GM13976 (cell line): ENCODE data around the gene BCAS3.

Source experiments
- DNase-seq: peaks from one replicate; pipeline ENCODE4 v3.0.0; 2012; ENCODE audit warnings: low spot score
- in situ Hi-C: fragments of 300-500 bp; cut with MboI; formaldehyde crosslinking; loops from one replicate; pipeline ENCODE4 v1.12.0; 2022; ENCODE audit warnings: low sequenced_read_pairs, mixed read lengths, inconsistent platforms; ENCODE audit not compliant: unreplicated experiment
- TF ChIP-seq, protein P1 (sequence below): IDR thresholded peaks from 2 replicates; pipeline ENCODE4 v1.5.1; 2012; ENCODE audit warnings: borderline replicate concordance, mild to moderate bottlenecking; ENCODE audit not compliant: insufficient read depth; ENCODE audit errors: extremely low read depth, missing control alignments, control extremely low read depth

The BCAS3 gene

DNA sequence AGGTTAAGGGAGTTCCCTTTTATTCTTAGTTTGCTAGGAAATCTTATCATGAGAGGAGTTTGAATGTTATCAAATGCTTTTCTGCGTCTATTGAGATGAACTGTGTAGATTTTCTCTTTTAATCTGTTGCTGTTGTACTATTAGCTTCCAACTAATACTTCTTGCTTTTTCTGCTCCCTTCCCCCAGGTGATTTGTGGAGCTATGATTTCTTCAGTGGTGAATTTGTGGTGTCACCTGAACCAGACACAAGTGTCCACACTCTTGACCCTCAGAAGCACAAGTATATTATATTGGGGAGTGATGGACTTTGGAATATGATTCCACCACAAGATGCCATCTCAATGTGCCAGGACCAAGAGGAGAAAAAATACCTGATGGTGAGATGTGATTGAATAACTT, 29.9 kb upstream of the BCAS3 start:
- in situ Hi-C loops, result loop anchor here (25.0 kb wide), 1 partner anchor 510 kb away; the partner anchor contains the start of gene CA4
- DNase-seq, result no peak
- TF ChIP-seq, protein P1, sequence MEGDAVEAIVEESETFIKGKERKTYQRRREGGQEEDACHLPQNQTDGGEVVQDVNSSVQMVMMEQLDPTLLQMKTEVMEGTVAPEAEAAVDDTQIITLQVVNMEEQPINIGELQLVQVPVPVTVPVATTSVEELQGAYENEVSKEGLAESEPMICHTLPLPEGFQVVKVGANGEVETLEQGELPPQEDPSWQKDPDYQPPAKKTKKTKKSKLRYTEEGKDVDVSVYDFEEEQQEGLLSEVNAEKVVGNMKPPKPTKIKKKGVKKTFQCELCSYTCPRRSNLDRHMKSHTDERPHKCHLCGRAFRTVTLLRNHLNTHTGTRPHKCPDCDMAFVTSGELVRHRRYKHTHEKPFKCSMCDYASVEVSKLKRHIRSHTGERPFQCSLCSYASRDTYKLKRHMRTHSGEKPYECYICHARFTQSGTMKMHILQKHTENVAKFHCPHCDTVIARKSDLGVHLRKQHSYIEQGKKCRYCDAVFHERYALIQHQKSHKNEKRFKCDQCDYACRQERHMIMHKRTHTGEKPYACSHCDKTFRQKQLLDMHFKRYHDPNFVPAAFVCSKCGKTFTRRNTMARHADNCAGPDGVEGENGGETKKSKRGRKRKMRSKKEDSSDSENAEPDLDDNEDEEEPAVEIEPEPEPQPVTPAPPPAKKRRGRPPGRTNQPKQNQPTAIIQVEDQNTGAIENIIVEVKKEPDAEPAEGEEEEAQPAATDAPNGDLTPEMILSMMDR, result no peak

DNA sequence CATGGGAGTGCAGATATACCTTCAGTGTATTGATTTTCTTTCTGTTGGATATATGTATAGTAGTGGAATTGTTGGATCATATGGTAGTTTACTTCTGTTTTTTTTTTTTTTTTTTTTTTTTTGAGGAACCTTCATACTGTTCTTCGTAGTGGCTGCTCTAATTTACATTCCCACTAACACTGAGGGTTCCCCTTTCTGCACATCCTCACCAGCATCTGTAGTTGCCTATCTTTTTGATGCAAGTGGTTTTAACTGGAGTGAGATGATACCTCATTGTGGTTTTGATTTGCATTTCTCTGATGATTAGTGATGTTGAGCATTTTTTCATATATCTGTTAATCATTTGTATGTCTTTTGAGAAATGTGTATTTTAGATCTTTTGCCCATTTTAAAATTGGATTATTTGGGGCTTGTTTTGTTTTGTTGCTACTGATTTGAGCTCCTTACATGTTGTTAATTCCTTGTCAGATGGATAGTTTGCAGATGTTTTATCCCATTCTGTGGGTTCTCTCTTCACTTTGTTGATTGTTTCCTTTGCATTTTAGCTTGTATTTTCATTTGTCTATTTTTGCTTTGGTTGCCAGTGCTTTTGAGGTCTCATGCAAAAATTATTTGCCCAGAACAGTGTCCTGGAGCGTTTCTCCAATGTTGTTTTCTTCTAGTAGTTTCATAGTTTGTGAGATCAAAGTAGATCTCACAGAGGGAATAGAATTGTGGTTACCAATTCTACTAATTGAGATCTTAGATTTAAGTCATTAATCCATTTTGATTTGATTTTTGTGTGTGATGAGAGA, 25.0 kb upstream of the BCAS3 start:
- in situ Hi-C loops, result no loop called here
- TF ChIP-seq, protein P1, result no peak
- no peak for DNase-seq

DNA sequence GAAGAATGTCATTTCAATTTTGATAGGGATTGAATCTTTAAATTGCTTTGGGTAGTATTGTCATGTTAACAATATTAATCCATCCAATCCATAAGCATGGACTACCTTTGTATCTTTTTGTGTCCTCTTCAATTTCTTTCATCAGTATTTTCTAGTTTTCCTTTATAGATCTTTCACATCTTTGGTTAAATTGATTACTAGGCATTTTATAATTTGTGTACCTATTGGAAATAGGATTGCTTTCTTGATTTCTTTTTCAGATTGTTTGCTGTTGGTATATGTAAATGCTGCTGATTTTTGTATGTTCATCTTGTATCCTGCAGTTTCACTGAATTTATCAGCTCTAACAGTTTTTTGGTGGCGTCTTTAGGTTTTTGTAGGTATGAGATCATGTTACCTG, 24.1 kb upstream of the BCAS3 start:
- in situ Hi-C loops, result no loop called here
- no peak for DNase-seq
- TF ChIP-seq, protein P1, result no peak

DNA sequence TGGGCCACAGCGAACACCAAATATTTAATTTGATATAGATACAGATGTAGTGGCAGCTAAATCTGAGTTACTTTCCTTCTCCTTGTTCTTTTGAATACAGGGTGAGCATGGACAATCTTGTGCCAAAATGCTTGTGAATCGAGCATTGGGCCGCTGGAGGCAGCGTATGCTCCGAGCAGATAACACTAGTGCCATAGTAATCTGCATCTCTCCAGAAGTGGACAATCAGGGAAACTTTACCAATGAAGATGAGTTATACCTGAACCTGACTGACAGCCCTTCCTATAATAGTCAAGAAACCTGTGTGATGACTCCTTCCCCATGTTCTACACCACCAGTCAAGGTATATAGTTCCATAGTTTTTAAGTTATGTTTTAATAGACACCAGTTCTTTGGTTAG, 21.2 kb upstream of the BCAS3 start:
- TF ChIP-seq, protein P1, result no peak
- no peak for DNase-seq
- in situ Hi-C loops, result no loop called here

DNA sequence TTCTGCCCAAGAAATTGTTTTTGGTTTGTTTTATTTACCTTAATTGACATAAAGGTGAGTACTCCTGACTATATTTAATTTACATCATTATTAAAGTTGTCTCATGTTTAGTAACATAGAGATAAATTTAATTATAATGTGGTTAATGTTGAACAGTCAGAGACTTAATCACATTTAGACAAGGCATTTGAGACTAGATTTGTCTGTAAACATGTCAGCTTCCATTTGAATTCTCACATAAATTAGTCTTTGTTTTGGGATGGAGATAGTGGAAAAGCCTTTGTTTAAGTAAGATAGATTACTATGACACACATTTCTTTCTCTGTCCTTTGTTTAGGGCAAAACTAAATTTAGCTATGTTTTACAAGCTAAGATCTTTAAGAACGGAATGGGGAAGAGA, 18.5 kb upstream of the BCAS3 start:
- DNase-seq, result no peak
- TF ChIP-seq, protein P1, result no peak
- in situ Hi-C loops, result no loop called here

DNA sequence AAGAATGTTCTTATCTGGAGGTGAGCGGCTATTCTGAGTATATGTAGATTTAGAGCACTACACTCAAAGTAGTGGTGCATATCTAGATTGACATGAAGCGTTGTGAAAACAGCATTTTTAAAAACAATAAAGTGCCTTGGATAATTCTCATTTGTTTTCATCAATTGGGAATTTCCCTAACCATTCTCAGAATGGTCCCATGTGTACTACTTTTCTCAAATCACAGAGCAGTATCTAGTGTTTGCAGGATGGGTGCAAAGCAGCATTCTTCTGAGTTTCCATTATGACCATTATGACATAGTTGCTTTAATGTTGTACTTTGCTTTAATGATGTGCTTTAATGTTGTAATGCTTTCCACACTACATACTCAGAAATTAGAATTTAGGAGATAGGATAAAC, 16.2 kb upstream of the BCAS3 start:
- in situ Hi-C loops, result no loop called here
- TF ChIP-seq, protein P1, result no peak

More for the DNA sequence above, 16.2 kb upstream of the BCAS3 start:
- DNase-seq, result no peak
